Activated naive CD4-positive, alpha-beta T cell treated with anti-CD3 and anti-CD28 coated beads, Interleukin-2, amount 10 ng/mL, durations not matched to agents 7 days and 5 days (primary cell): Measurements from ENCODE around the gene DSE.

Experiments
- CTCF ChIA-PET: fragments of 350-600 bp; sonication (Branson Sonifier 250); formaldehyde crosslinking; loops from one replicate; lab custom pipeline; 2021; ENCODE audit warnings: antibody characterized with exemption; lab: Charles Lee
- DNase-seq: peaks from one replicate; pipeline ENCODE4 v3.0.0-alpha.2; 2020
- H3K27ac Mint-ChIP-seq: one replicate; pipeline ENCODE4 v1.8.0; 2021; ENCODE audit warnings: mild to moderate bottlenecking, moderate library complexity, mixed read lengths
- H3K27me3 Mint-ChIP-seq: one replicate; pipeline ENCODE4 v1.8.0; 2021; ENCODE audit warnings: mild to moderate bottlenecking, mixed read lengths
- H3K36me3 Mint-ChIP-seq: one replicate; pipeline ENCODE4 v1.8.0; 2021; ENCODE audit warnings: mixed read lengths
- H3K4me1 Mint-ChIP-seq: one replicate; pipeline ENCODE4 v1.8.0; 2021; ENCODE audit warnings: mixed read lengths
- H3K4me3 Mint-ChIP-seq: one replicate; pipeline ENCODE4 v1.8.0; 2021; ENCODE audit warnings: mild to moderate bottlenecking, moderate library complexity, mixed read lengths
- H3K9me3 Mint-ChIP-seq: one replicate; pipeline ENCODE4 v1.8.0; 2021; ENCODE audit warnings: mixed read lengths

DSE gene

DNA sequence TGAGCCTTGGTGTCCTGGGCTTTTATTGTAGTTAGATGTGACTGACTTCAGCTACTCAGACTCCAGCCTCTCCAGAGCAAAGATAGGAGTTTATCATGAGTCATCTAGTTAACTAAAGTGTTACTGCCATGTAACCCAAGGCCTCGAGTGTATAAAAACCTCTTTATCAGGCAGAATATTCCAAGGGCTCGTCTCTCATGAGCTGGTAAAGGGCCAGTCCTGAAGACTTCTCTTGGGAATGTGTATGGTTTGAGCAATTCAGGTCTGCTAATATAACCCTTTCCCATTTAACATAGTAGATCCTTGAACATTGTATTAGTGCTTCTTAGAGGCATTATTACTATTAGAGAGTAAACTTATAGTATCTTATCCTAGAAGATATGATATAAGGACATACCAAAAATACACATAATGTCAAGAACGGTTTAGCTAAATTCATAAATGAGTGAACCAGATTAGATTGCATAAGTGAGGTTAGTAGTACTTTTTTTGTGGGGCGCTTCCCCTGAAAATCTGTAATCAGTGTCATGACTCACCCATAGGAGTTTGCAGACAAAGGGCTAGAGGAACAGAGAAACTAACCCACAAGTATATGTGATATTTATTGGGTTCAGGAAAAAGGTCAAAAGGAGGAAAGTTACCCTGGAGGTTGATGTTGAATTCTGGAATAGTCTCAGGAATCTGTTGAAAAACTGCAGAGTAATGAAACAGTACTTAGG is 16.0 kb downstream of the DSE start:
- H3K9me3 Mint-ChIP-seq: no peaks in the 10 kb centered on the region
- no peak overlapping the region for H3K27ac Mint-ChIP-seq
- CTCF ChIA-PET: no interaction called here
- H3K27me3 Mint-ChIP-seq: peaks cover 4% of the 10 kb centered on the region
- no peak overlapping the region for H3K4me3 Mint-ChIP-seq
- DNase-seq: no peak
- H3K4me1 Mint-ChIP-seq: peaks cover 2% of the 10 kb centered on the region
- no peaks in the 10 kb centered on the region for H3K36me3 Mint-ChIP-seq

DNA sequence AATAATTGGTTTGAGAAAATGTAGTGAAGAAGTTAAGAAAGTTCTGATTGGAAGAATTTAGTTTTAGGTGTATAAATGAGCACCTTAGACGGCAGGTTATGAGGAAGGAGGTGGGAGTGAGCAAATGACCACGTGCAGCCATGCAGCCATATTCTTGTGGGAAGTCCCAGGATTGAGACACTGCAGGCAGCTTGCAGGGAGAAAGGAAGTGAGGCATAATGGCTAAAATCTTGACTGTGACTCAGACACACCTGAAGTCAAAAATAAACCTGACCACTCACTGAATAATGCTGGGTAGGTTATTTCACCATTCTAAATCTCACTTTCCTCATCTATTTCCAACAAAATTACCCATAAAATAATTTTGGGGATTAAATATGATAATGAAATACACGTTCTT is 16.6 kb downstream of the DSE start:
- CTCF ChIA-PET: no interaction called here
- Mint-ChIP-seq H3K9me3 (no peaks in the 10 kb centered on the region), H3K4me3 (no peak overlapping the region), H3K4me1 (peaks cover 6% of the 10 kb centered on the region), H3K27ac (no peak overlapping the region), H3K36me3 (no peaks in the 10 kb centered on the region), H3K27me3 (peaks cover 4% of the 10 kb centered on the region)
- no peak for DNase-seq

DNA sequence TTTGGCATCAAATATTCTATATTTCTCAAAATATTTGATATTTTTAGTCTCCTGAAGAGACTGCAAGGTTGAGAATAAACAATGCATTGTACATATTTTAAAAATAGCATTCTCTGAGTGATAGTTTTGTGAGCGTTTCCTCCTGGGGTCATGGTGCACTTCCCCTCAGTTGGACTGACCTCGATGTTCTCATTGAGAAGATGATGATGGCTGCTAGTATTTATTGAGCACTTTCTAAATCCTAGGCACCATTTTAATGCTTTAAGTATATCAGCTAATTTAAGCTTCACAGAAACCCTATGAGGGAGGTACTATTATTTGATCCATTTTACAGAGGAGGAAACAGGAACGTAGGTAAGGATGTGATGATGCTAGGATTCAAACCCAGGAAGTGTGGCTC is 18.2 kb downstream of the DSE start:
- no peak overlapping the region for H3K4me3 Mint-ChIP-seq
- CTCF ChIA-PET: interaction anchor here (0.6 kb wide), 1 partner anchor 39 kb away, joined by 3 read pairs; no protein-coding TSS in a partner anchor
- H3K9me3 Mint-ChIP-seq: no peaks in the 10 kb centered on the region
- peaks cover 4% of the 10 kb centered on the region for H3K27me3 Mint-ChIP-seq
- H3K36me3 Mint-ChIP-seq: no peaks in the 10 kb centered on the region
- H3K27ac Mint-ChIP-seq: no peak overlapping the region
- peaks cover 15% of the 10 kb centered on the region for H3K4me1 Mint-ChIP-seq
- DNase-seq: no peak

DNA sequence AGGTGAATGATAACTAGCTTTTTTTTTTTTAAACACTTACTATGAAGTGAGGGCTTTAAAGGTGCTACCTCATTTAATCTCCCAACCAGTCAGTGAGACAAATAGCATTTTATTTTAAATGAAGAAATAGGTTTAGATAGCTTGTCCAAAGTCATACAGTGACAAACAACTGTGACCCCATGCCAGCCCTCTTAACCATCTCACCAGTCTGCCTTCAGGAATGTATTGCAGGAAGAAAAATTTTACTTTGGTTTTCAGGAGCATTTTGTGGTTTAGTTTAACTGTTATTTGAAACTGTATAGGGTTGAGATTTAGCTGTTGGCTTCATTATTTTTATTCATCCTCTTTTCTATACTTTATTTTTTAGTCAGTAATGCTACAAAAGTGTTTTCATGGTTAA is 18.6 kb downstream of the DSE start:
- H3K4me1 Mint-ChIP-seq: peaks cover 15% of the 10 kb centered on the region
- H3K9me3 Mint-ChIP-seq: no peaks in the 10 kb centered on the region
- DNase-seq: no peak
- H3K27ac Mint-ChIP-seq: no peak overlapping the region
- CTCF ChIA-PET: interaction anchor here (0.6 kb wide), 1 partner anchor 40 kb away, joined by 3 read pairs; no protein-coding TSS in a partner anchor
- no peak overlapping the region for H3K4me3 Mint-ChIP-seq
- H3K27me3 Mint-ChIP-seq: peaks cover 4% of the 10 kb centered on the region
- no peaks in the 10 kb centered on the region for H3K36me3 Mint-ChIP-seq

DNA sequence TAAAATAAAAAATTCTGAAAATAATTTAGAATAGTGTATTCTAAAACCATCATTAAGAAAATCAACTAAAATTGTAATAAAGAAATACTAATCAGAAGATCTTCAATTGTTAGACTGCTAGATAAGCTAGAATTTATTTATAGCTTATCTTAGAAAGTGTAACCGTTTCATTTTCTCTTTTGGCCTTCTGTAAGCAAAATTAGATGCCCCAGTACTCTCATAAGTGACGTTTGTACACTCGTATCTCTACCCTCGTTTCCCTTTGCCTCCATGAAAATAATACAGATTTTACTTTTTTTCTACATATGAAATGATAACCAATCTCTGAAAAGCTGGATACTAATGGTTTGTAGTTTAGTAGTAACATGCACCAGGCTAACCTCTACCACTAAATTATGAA is 19.8 kb downstream of the DSE start:
- no peak overlapping the region for H3K4me3 Mint-ChIP-seq

DNA sequence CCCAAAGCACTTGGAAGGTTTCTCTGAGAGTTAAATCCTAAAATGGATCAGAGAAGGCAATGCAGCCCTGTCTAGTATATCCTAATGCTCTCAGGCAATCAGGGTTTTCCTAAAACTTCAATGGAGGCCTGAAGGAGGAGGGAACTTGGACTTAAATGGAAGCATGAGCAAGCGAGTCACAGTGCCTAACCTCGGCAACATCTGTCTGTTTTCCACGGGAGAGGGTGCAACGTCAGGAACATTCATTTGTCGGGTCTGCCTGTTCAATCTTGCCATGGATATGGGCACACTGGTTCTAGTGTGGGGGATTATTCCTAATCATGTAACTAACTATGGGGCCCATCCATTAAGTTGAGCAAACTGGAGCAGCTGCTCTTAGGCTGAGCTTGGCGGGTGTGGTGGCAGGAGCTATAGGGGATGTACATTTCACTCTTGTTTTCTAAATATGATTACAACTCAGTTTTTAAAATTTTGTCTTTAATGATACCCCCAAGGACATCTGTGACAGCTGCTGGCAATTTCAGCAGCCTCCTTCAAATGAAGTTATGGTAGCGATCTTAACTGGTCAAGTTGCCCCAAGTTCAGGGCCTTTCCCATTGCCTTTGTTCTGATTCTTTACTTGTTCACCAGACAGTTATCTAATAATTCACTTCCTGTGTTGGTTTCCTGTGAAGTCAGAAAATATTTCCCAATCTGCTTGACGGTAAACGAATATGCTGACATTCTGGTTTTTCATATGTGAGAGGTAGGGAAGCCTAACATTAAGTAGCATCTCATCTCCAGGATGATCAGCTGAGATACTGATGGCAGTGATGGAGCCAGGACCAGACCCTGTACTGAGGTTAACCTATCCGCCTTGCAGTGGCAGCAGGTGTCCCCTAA is 21.6 kb downstream of the DSE start:
- no peak overlapping the region for H3K4me3 Mint-ChIP-seq
- H3K27ac Mint-ChIP-seq: no peak overlapping the region
- no peaks in the 10 kb centered on the region for H3K27me3 Mint-ChIP-seq
- H3K4me1 Mint-ChIP-seq: peaks cover 15% of the 10 kb centered on the region
- CTCF ChIA-PET: interaction anchor here (1.2 kb wide), 1 partner anchor 105 kb away, joined by 4 read pairs; no protein-coding TSS in a partner anchor
- no peak for DNase-seq
- no peaks in the 10 kb centered on the region for H3K36me3 Mint-ChIP-seq
- H3K9me3 Mint-ChIP-seq: no peaks in the 10 kb centered on the region

More for the DNA sequence above, 19.8 kb downstream of the DSE start:
- H3K36me3 Mint-ChIP-seq: no peaks in the 10 kb centered on the region
- no peaks in the 10 kb centered on the region for H3K27me3 Mint-ChIP-seq
- peaks cover 15% of the 10 kb centered on the region for H3K4me1 Mint-ChIP-seq
- H3K9me3 Mint-ChIP-seq: no peaks in the 10 kb centered on the region
- CTCF ChIA-PET: no interaction called here
- no peak overlapping the region for H3K27ac Mint-ChIP-seq
- no peak for DNase-seq

DNA sequence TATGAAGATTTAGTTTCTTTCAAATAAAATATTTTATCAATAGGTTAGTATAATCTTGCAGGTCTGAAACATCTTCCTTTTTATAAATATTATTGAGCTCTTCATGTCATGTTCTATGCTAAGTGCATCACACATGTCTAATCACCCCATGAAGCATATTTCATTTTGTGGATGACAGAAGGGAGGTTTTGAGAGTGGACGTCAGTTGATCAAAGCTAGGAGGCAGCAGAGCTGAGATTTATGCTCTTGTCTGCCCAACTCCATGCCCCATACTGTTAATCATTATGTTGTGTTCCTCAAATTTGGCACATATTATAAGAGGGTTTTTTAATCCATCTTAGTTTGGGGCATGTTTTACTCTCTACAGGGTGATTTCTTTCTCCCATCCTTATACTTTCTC is 22.7 kb downstream of the DSE start:
- no peak overlapping the region for H3K27ac Mint-ChIP-seq
- DNase-seq: no peak
- CTCF ChIA-PET: interaction anchor here (1.2 kb wide), 1 partner anchor 106 kb away, joined by 4 read pairs; no protein-coding TSS in a partner anchor
- peaks cover 15% of the 10 kb centered on the region for H3K4me1 Mint-ChIP-seq
- no peaks in the 10 kb centered on the region for H3K36me3 Mint-ChIP-seq
- no peaks in the 10 kb centered on the region for H3K27me3 Mint-ChIP-seq
- no peaks in the 10 kb centered on the region for H3K9me3 Mint-ChIP-seq
- no peak overlapping the region for H3K4me3 Mint-ChIP-seq

DNA sequence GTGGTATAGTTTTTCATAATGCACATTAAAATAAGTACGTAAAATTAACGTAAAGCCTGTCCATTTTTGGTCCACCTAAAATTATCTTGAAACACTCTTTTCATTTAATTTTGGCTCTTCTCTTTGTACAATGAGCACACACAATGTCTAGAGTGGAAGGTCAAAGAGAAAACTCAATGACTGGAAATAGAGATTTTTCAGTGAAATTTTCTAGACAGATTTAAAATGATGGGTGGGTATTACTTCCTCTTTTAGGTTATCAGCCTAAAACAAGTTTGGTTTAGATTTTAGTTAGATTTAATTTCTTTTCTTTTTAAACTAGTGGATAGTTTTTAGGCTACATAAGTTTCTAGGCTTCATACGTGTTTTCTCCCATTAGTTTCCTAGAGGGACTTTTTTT is 24.9 kb downstream of the DSE start:
- CTCF ChIA-PET: no interaction called here
- peaks cover 14% of the 10 kb centered on the region for H3K4me1 Mint-ChIP-seq
- H3K27ac Mint-ChIP-seq: no peak overlapping the region
- H3K27me3 Mint-ChIP-seq: peaks cover 4% of the 10 kb centered on the region
- no peak for DNase-seq
- no peaks in the 10 kb centered on the region for H3K36me3 Mint-ChIP-seq
- H3K9me3 Mint-ChIP-seq: no peaks in the 10 kb centered on the region
- H3K4me3 Mint-ChIP-seq: no peak overlapping the region

DNA sequence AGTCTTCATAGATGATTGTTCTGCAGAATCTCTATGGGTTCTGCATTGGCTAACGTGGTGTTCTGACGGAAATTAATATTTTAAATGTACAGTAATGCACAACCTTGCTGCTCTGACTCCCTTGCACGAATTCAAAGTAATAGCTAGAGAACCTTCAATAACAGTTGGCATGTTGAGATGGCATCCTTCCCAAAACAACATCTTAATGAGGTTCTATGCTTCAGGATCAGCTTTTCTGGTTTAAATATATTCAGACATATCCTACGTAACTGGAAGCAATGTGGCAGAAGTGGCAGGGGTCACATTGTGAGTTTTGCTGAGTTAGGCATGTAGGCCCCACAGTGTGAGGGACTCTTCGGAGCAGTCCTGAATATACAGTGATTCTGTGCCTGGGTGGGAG is 25.7 kb downstream of the DSE start:
- H3K36me3 Mint-ChIP-seq: no peaks in the 10 kb centered on the region
- peaks cover 4% of the 10 kb centered on the region for H3K27me3 Mint-ChIP-seq
- no peak overlapping the region for H3K4me3 Mint-ChIP-seq
- CTCF ChIA-PET: no interaction called here
- H3K9me3 Mint-ChIP-seq: no peaks in the 10 kb centered on the region
- no peak overlapping the region for H3K27ac Mint-ChIP-seq
- H3K4me1 Mint-ChIP-seq: peaks cover 13% of the 10 kb centered on the region
- DNase-seq: no peak

DNA sequence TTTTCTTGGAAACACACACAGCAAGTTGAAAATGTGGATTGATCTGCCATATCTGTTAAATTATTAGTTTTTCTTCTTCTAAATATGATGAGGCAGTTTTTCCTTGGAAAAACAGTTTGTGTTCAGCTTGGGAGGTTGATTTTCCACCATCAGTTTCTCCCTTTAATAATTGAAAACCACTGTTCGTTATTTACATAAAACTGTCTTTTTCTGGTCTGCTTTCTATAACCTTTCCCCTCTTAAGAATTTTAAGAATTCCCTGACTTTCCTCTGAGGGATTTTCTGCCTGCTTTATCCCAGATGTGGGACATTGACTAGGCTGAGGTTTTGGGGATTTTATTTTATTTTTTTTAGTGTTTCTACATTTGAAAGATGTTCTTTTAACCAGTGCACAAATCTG is 27.2 kb downstream of the DSE start:
- H3K9me3 Mint-ChIP-seq: no peaks in the 10 kb centered on the region
- no peaks in the 10 kb centered on the region for H3K36me3 Mint-ChIP-seq
- H3K27me3 Mint-ChIP-seq: peaks cover 4% of the 10 kb centered on the region
- CTCF ChIA-PET: no interaction called here
- H3K27ac Mint-ChIP-seq: no peak overlapping the region
- DNase-seq: no peak
- peaks cover 3% of the 10 kb centered on the region for H3K4me1 Mint-ChIP-seq
- H3K4me3 Mint-ChIP-seq: no peak overlapping the region

DNA sequence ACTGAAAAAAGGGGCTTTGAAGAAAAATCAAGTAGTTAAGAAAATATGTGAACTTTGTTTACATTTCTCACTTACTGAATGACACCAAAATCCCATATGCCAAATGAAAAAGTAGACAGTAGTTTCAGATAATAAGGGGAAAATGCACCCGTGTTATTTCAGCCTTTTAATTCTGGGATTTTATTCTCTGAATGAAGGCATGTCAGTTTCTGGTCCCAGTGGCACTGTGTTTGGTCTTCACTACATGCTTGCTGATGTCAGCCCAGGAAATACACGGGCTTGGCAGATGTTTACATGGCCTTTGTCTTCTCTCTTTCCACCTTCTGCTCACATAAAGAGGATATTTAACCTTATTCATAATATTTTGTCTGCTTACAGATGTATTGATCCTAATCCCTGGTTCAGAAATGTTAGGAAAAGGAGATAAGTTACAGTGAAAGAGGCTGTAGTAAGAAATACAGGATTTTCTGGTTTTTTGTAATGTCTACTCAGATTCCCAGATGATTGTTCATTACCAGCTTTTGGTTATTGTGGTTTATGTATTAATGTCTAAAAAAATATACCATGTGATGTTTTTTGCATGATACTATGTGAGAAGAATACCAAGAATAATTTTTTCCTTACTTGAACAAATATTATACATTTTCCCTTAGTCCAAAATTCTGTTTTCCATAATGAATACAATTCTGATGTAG is 27.7 kb downstream of the DSE start:
- Mint-ChIP-seq H3K27ac (no peak overlapping the region), H3K27me3 (peaks cover 7% of the 10 kb centered on the region), H3K9me3 (no peaks in the 10 kb centered on the region), H3K4me3 (no peak overlapping the region), H3K36me3 (no peaks in the 10 kb centered on the region), H3K4me1 (no peaks in the 10 kb centered on the region)
- no peak for DNase-seq
- CTCF ChIA-PET: no interaction called here

DNA sequence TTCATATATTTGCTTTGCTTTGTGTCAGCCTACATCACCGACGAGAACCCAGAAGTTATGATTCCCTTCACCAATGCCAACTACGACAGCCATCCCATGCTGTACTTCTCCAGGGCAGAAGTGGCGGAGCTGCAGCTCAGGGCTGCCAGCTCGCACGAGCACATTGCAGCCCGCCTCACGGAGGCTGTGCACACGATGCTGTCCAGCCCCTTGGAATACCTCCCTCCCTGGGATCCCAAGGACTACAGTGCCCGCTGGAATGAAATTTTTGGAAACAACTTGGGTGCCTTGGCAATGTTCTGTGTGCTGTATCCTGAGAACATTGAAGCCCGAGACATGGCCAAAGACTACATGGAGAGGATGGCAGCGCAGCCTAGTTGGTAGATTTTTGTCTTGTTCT is 28.5 kb downstream of the DSE start:
- no peak overlapping the region for H3K4me3 Mint-ChIP-seq
- H3K27me3 Mint-ChIP-seq: peaks cover 8% of the 10 kb centered on the region
- DNase-seq: no peak
- no peak overlapping the region for H3K27ac Mint-ChIP-seq
- H3K36me3 Mint-ChIP-seq: no peaks in the 10 kb centered on the region
- H3K4me1 Mint-ChIP-seq: no peaks in the 10 kb centered on the region
- CTCF ChIA-PET: no interaction called here
- H3K9me3 Mint-ChIP-seq: no peaks in the 10 kb centered on the region

DNA sequence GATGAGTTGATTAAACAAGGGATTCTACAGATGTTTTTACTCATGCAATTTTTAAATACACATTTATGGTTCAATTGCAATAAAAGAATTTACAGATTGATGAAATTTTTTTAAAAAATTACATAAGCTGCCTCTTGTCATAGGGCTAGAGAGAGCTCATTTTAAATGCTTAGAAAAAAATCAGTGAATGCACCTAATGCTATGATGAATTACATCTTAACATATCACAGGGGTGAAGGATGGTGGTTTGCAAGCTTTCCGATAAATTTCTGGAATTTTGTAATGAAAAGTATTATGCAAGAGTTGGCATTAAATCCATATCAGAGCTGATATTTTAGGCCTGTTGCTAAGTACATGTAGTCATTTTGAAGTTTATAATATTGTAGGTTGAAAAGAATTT is 29.6 kb downstream of the DSE start:
- CTCF ChIA-PET: no interaction called here
- Mint-ChIP-seq H3K4me1 (no peaks in the 10 kb centered on the region), H3K27ac (no peak overlapping the region), H3K4me3 (no peak overlapping the region), H3K9me3 (no peaks in the 10 kb centered on the region), H3K36me3 (no peaks in the 10 kb centered on the region), H3K27me3 (peaks cover 12% of the 10 kb centered on the region)
- DNase-seq: no peak
